ENCODE results near the gene BLOC1S5.

The BLOC1S5 gene

GRCh38 chr6:8064638-8065518 lies 689 bp upstream of the BLOC1S5 start:
- Histone ChIP-seq H3K9me2 (replicated peaks; ENCODE audit: insufficient read depth, low read length) (no peaks in the 10 kb centered on the region), H3K9ac (ENCODE audit: low read length) (peak overlapping the region; percentile 76; the same call in 1 of the 2 replicates), H3K9me3 (replicated peaks; ENCODE audit: insufficient read depth, low read length) (no peaks in the 10 kb centered on the region), H3K27ac (ENCODE audit: low read length) (peak overlapping the region; percentile 65), H2AFZ (ENCODE audit: low read length) (peak overlapping the region; percentile 88), H3K36me3 (replicated peaks; ENCODE audit: insufficient read depth, low read length) (no peaks in the 10 kb centered on the region), H3K4me1 (ENCODE audit: low read length) (peaks cover 11% of the 10 kb centered on the region), H3K27me3 (replicated peaks; ENCODE audit: insufficient read depth, low read length) (no peaks in the 10 kb centered on the region), H4K20me1 (ENCODE audit: insufficient read depth, low read length) (no peaks in the 10 kb centered on the region), H3K79me2 (ENCODE audit: low read length) (no peaks in the 10 kb centered on the region), H3K4me2 (ENCODE audit: low read depth, low read length) (peak overlapping the region; percentile 85), H3F3A (ENCODE audit: insufficient read depth, low read length) (peaks cover 20% of the 10 kb centered on the region), H3K4me3 (ENCODE audit: low read length) (peak overlapping the region; percentile 91)
- TF ChIP-seq, protein P1, sequence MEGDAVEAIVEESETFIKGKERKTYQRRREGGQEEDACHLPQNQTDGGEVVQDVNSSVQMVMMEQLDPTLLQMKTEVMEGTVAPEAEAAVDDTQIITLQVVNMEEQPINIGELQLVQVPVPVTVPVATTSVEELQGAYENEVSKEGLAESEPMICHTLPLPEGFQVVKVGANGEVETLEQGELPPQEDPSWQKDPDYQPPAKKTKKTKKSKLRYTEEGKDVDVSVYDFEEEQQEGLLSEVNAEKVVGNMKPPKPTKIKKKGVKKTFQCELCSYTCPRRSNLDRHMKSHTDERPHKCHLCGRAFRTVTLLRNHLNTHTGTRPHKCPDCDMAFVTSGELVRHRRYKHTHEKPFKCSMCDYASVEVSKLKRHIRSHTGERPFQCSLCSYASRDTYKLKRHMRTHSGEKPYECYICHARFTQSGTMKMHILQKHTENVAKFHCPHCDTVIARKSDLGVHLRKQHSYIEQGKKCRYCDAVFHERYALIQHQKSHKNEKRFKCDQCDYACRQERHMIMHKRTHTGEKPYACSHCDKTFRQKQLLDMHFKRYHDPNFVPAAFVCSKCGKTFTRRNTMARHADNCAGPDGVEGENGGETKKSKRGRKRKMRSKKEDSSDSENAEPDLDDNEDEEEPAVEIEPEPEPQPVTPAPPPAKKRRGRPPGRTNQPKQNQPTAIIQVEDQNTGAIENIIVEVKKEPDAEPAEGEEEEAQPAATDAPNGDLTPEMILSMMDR (IDR thresholded peaks at IDR 0.05; ENCODE audit: low read length): no peak
- no peak for DNase-seq

DNA sequence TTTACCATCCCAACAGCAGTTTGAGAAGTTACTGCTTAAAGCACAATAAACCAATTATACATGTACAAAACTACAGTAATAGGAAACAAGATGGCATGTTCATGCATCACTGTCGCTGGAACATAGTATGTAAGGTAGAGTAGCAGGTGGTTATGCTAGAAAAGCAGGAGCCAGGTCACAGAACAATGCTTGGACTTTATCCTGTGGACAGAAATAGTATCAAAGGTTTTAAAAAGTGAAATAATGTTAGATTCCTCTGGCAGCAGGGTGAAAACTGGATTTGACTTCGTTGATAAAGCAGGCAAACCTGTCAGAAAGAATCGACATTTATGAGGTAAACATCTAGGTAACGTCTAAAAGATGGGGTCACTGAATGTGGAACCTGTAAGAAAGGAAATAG lies 2.5 kb downstream of the BLOC1S5 start:
- Histone ChIP-seq H3K79me2 (ENCODE audit: low read length) (no peaks in the 10 kb centered on the region), H3K27ac (ENCODE audit: low read length) (no peak overlapping the region), H3K4me1 (ENCODE audit: low read length) (peaks cover 11% of the 10 kb centered on the region), H3K9ac (ENCODE audit: low read length) (no peak overlapping the region), H2AFZ (ENCODE audit: low read length) (no peak overlapping the region), H3K9me3 (replicated peaks; ENCODE audit: insufficient read depth, low read length) (no peaks in the 10 kb centered on the region), H3K27me3 (replicated peaks; ENCODE audit: insufficient read depth, low read length) (no peaks in the 10 kb centered on the region), H3K4me3 (ENCODE audit: low read length) (no peak overlapping the region), H3K36me3 (replicated peaks; ENCODE audit: insufficient read depth, low read length) (no peaks in the 10 kb centered on the region), H3K9me2 (replicated peaks; ENCODE audit: insufficient read depth, low read length) (no peaks in the 10 kb centered on the region), H3K4me2 (ENCODE audit: low read depth, low read length) (no peak overlapping the region), H3F3A (ENCODE audit: insufficient read depth, low read length) (peaks cover 20% of the 10 kb centered on the region), H4K20me1 (ENCODE audit: insufficient read depth, low read length) (no peaks in the 10 kb centered on the region)
- DNase-seq: no peak
- TF ChIP-seq EZH2 (optimal IDR thresholded peaks at IDR 0.05; ENCODE audit: low read depth, low read length) (no peak), EZH2phosphoT487 (IDR thresholded peaks at IDR 0.05; ENCODE audit: low read length) (no peak)
- TF ChIP-seq, protein P1 (IDR thresholded peaks at IDR 0.05; ENCODE audit: low read length): no peak

GRCh38 chr6:8060346-8060745 lies 3.8 kb downstream of the BLOC1S5 start:
- no peaks in the 10 kb centered on the region for H3K27me3 ChIP-seq (replicated peaks; ENCODE audit: insufficient read depth, low read length)
- no peak overlapping the region for H3K27ac ChIP-seq (ENCODE audit: low read length)
- H2AFZ ChIP-seq (ENCODE audit: low read length): no peak overlapping the region
- H3K4me1 ChIP-seq (ENCODE audit: low read length): peaks cover 9% of the 10 kb centered on the region
- no peaks in the 10 kb centered on the region for H3K9me3 ChIP-seq (replicated peaks; ENCODE audit: insufficient read depth, low read length)
- TF ChIP-seq EZH2 (optimal IDR thresholded peaks at IDR 0.05; ENCODE audit: low read depth, low read length): no peak
- TF ChIP-seq, protein P1 (IDR thresholded peaks at IDR 0.05; ENCODE audit: low read length): no peak
- TF ChIP-seq EZH2phosphoT487 (IDR thresholded peaks at IDR 0.05; ENCODE audit: low read length): no peak
- no peak overlapping the region for H3K9ac ChIP-seq (ENCODE audit: low read length)
- no peak overlapping the region for H3K4me2 ChIP-seq (ENCODE audit: low read depth, low read length)
- H3K36me3 ChIP-seq (replicated peaks; ENCODE audit: insufficient read depth, low read length): no peaks in the 10 kb centered on the region
- no peaks in the 10 kb centered on the region for H4K20me1 ChIP-seq (ENCODE audit: insufficient read depth, low read length)
- H3K79me2 ChIP-seq (ENCODE audit: low read length): no peaks in the 10 kb centered on the region
- no peak for DNase-seq
- peaks cover 20% of the 10 kb centered on the region for H3F3A ChIP-seq (ENCODE audit: insufficient read depth, low read length)
- no peak overlapping the region for H3K4me3 ChIP-seq (ENCODE audit: low read length)
- H3K9me2 ChIP-seq (replicated peaks; ENCODE audit: insufficient read depth, low read length): no peaks in the 10 kb centered on the region
